Measurements from ENCODE around the gene PLEKHA1.

PLEKHA1 gene

GRCh38 chr10:122459561-122460273, 85.2 kb downstream of the PLEKHA1 start:
- no peak for DNase-seq (ENCODE audit: low read depth in 3 of 3, low spot score in 1 of 3)

GRCh38 chr10:122460891-122461293, 86.4 kb downstream of the PLEKHA1 start:
- DNase-seq (ENCODE audit: low read depth in 3 of 3, low spot score in 1 of 3), result no peak

GRCh38 chr10:122461367-122461728, 86.8 kb downstream of the PLEKHA1 start, which contains the start of gene HTRA1:
TSS of gene HTRA1 (plus strand) at chr10:122461553. CDS start at chr10:122461653, 100 bp downstream.
- no peak for DNase-seq (ENCODE audit: low read depth in 3 of 3, low spot score in 1 of 3)

GRCh38 chr10:122461729-122462532, 87.4 kb downstream of the PLEKHA1 start:
- DNase-seq (ENCODE audit: low read depth in 3 of 3, low spot score in 1 of 3), result no peak

- no peak for DNase-seq (ENCODE audit: low read depth in 3 of 3, low spot score in 1 of 3)
Observed at GRCh38 chr10:122462533-122463465, 88.3 kb downstream of the PLEKHA1 start.

- DNase-seq (ENCODE audit: low read depth in 3 of 3, low spot score in 1 of 3), result no peak
Observed at GRCh38 chr10:122463466-122464249, 89.2 kb downstream of the PLEKHA1 start.

GRCh38 chr10:122464250-122464510, 89.7 kb downstream of the PLEKHA1 start:
- DNase-seq (ENCODE audit: low read depth in 3 of 3, low spot score in 1 of 3), result no peak

GRCh38 chr10:122464586-122464985, 90.1 kb downstream of the PLEKHA1 start:
- no peak for DNase-seq (ENCODE audit: low read depth in 3 of 3, low spot score in 1 of 3)

GRCh38 chr10:122465401-122466040, 91.0 kb downstream of the PLEKHA1 start:
- DNase-seq (ENCODE audit: low read depth in 3 of 3, low spot score in 1 of 3), result no peak

GRCh38 chr10:122466951-122467381, 92.5 kb downstream of the PLEKHA1 start:
- DNase-seq (ENCODE audit: low read depth in 3 of 3, low spot score in 1 of 3), result no peak

GRCh38 chr10:122467701-122468100, 93.2 kb downstream of the PLEKHA1 start:
- no peak for DNase-seq (ENCODE audit: low read depth in 3 of 3, low spot score in 1 of 3)

- no peak for DNase-seq (ENCODE audit: low read depth in 3 of 3, low spot score in 1 of 3)
Observed at GRCh38 chr10:122468307-122468925, 93.9 kb downstream of the PLEKHA1 start.

- DNase-seq (ENCODE audit: low read depth in 3 of 3, low spot score in 1 of 3), result no peak
Observed at GRCh38 chr10:122468926-122469781, 94.6 kb downstream of the PLEKHA1 start.

- no peak for DNase-seq (ENCODE audit: low read depth in 3 of 3, low spot score in 1 of 3)
Observed at GRCh38 chr10:122469848-122470247, 95.3 kb downstream of the PLEKHA1 start.

- no peak for DNase-seq (ENCODE audit: low read depth in 3 of 3, low spot score in 1 of 3)
Observed at GRCh38 chr10:122471531-122472177, 97.1 kb downstream of the PLEKHA1 start.

GRCh38 chr10:122473116-122473515, 98.6 kb downstream of the PLEKHA1 start:
- DNase-seq (ENCODE audit: low read depth in 3 of 3, low spot score in 1 of 3), result no peak

GRCh38 chr10:122474131-122474818, 99.8 kb downstream of the PLEKHA1 start:
- no peak for DNase-seq (ENCODE audit: low read depth in 3 of 3, low spot score in 1 of 3)

GRCh38 chr10:122475100-122475499, 100.6 kb downstream of the PLEKHA1 start:
- no peak for DNase-seq (ENCODE audit: low read depth in 3 of 3, low spot score in 1 of 3)
